HUDEP-2 (cell line): ENCODE data around the gene TMEM266.

Experiments used
- DNase-seq, 76 experiments: peaks; one replicate each; lab custom pipeline; 2025; ENCODE audit not compliant: unreplicated experiment in 76 of 76; lab: John Stamatoyannopoulos, UW

The TMEM266 gene

GRCh38 chr15:76200083-76200465 is 140.3 kb downstream of the TMEM266 start:
- DNase-seq: no peak

DNA sequence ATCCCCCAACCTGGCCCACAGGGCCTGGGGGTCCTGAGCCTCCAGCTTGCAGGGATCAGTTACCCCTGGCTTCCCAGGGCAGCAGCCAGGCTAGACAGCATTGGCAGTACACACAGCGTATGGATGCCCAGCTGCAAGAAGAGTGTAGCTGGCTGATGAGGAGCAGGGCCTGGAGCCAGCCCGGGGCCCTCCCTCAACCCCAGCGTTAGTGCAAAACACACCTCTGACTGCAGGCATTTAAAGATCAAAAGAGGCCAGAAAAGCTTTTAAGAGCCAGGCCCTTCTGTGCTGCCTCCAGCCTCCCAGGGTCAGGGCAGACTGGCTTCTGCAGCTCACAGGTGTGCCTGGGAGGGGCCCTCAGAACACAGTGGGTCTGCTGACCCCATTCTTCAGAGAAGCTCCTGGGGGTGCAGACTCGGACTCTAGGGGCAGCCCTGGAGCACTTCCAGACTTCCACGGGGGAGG is 140.9 kb downstream of the TMEM266 start:
- DNase-seq: no peak

DNA sequence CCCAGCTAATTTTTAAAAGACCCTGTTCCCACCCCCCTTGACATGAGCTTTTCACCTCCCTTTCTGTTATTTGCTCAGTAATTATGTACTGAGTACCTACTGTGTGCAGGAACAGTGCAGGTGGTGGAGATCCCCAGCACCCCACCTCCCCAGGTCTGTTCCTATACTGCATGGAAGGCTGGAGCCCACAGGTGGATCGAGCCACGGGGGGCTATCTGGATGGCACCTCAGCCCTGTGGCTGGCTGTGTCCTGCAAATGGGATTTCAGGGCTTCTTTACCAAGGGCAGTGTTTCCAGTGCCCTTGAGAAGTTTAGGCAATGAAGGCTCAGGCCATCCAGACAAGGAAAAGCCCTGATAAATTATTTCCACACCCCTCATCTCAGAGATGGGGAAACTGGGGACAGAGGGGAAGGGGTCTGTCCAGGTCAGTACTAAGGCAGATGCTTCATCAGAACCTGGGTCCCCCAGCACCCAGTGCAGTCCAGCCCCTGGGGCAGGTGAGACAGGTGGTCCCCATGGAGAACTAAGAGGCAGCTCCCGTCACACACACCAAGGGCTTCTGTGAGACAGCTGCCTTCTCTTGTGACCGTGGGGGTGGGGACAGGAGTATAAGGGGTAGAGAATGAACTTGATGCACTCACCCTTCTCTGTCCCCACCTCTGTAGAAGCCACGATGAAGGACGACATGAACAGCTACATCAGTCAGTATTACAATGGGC is 141.9 kb downstream of the TMEM266 start:
- DNase-seq: no peak

- no peak for DNase-seq
Measured at GRCh38 chr15:76203346-76204108, 143.7 kb downstream of the TMEM266 start.

- no peak for DNase-seq
Measured at GRCh38 chr15:76204109-76204845, 144.5 kb downstream of the TMEM266 start.

GRCh38 chr15:76204916-76205460 is 145.2 kb downstream of the TMEM266 start:
- DNase-seq: no peak

DNA sequence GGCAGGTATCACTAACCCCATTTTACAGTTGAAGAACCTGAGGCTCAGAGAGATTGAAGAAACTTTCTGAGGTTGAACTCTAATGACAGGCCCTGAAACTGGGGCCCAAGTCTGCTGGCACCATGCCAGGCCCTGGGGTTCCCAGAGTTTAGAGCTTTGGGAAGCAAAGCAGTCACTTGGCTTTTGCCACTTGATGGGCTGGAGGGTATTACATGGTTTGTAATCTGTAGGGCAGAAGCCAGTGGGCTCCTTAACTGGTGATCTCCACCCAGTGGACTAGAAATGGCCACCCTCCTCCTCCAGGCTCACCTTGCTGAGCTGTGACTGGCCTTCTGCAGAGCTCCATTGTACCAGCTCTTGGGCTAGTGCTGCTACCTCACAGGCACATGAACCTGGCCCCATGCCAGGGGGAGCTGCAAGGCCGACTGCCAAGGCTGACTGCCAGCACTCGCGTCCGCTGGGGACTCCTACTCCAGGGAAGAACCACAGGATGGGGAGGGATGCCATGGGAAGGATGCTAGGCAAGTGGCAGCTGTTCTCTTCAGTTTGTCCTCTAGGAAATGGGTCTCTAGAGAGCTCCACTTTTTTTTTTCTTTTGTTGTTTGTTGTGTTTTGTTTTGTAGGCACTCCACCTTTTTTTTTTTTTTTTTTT is 146.7 kb downstream of the TMEM266 start:
- peak in 73 of 76 experiments; percentile 4 to 82 (median 64) for DNase-seq

DNA sequence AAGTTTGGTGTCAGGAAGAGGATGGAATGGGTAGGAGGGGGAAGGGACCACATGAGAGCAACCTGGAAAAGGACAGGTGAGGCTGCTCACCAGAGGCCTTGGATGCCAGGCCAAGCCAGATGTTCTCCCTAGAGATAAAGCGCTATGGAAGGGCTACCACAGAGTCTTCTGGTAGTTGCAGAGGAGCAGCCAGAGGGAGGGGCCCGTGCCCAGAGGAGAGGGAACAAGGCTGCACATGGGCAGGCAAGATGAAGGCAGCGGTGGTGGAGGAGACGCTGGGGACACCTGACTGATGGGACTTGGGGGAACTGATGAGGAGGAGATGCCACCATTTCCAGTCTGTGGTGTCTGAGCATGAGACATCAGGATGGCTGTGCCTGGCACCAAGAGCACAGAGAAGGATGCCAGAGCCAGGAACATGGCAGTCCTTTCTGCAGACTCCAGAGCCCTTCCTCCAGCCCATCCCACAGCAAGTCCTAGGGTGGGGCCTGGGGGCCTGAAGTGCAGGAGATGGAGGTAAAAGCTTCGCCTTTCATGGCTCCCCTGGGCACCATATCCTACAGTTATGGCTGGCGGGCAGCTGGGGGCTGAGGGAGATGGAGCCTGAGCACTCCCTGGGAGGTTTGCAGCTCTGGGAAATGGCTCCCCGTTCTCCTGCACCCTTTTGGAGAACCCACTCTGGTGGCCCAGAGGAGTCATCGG is 148.4 kb downstream of the TMEM266 start:
- no peak for DNase-seq

DNA sequence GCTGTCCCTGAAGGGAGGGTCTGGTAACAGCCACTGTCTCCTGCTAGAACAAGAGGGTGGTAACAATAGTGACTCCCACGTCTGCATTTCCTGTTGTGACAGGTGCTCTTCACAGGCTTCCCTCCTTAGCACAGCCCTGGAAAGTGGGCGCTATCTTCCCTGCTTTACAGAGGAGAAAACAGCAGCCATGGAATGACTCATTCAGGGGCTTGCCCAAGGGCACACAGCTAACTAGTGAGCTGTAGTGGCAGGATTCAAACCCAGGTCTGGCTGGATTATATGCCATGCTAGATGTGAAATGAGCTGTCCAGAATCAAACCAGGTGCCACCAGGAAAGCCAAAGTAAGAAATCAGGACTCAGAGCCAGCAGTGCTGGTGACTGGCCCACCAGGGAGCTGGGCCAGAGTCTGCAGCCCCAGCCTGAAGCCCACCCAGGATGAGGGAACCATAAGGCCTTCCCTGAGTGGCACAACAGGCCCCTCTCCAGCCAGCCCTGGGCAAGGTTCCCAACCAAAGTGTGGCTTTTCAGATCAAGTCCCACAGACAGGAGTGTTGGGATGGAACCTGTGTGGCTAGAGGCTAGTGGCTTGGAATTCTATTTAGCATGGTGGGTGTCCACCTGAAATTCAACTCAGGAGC is 149.1 kb downstream of the TMEM266 start:
- peak in 1 of 76 experiments; percentile 9 for DNase-seq

DNA sequence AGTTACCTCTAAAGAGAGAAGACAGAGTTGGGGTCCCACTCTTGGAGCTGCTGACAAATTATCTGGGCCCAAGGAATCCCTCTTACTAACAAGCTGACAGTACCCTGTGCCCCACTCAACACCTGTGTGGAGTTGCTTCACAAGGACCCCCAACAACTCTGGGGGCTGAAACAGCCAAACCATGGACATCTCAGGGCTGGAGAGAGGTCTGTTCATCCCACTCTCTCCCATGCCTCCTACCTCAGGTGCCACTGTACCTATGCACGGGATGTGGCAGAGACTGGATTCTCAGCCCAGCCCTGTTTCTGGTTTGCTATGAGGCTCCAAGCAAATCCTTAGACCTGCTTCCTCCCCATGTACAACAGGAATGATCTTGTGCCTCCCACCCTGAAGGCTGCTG is 149.7 kb downstream of the TMEM266 start:
- no peak for DNase-seq

GRCh38 chr15:76209942-76210341 is 150.2 kb downstream of the TMEM266 start:
- DNase-seq: peak in 51 of 76 experiments; percentile 5 to 66 (median 32)

GRCh38 chr15:76215634-76216033 is 155.8 kb downstream of the TMEM266 start:
- DNase-seq: no peak

GRCh38 chr15:76217029-76217881 is 157.5 kb downstream of the TMEM266 start:
- no peak for DNase-seq

- DNase-seq: no peak
Measured at GRCh38 chr15:76217882-76218217, 158.1 kb downstream of the TMEM266 start.

- DNase-seq: no peak
Measured at GRCh38 chr15:76221085-76221767, 161.4 kb downstream of the TMEM266 start.

- DNase-seq: no peak
Measured at GRCh38 chr15:76222159-76222558, 162.4 kb downstream of the TMEM266 start.

DNA sequence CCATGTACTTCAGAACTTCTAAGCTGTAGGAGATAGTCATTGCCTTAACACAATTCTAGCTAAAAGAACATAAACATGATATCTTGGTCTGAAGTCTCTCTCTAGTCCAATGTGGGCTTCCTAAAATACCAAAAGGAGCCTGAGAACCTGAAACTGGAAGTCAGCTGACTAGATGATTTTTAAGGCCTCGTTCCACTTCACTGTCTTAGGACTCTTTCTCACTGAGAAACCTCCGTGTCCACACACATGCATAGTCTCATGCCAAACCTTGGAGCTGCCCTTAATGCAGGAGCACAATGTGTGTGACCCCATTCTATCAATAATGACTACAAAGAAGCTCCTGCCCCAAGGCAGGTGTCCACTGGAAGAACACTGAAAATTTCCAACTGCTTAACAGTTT is 163.7 kb downstream of the TMEM266 start:
- DNase-seq: no peak

- DNase-seq: no peak
Measured at GRCh38 chr15:76229266-76229665, 169.5 kb downstream of the TMEM266 start.
